Mesothelial cell of epicardium (in vitro differentiated cells): ENCODE results near the gene PIERCE2. TPM values are rescaled to one million over a fixed set of nuclear protein-coding genes. Genes with fewer than 3 reads are reported as not detected.
A peak's percentile ranks its signal among the peaks of the same experiment; 100 is the strongest.
"Not testable (repeated sequence)": the region's sequence is repeated elsewhere in the genome, so short reads cannot be mapped to it uniquely, and the experiment has no call there.

Experiments
- DNase-seq, 2 experiments: peaks; one replicate each; pipeline ENCODE4 v3.0.0; 2021; ENCODE audit warnings: low spot score in 2 of 2; ENCODE audit not compliant: unreplicated experiment in 2 of 2
- H3K27ac Mint-ChIP-seq: 2 replicates; pipeline ENCODE4 v1.8.0; 2021; ENCODE audit warnings: mixed read lengths
- H3K27me3 Mint-ChIP-seq: 2 replicates; pipeline ENCODE4 v1.8.0; 2021; ENCODE audit warnings: low read depth, mixed read lengths
- H3K36me3 Mint-ChIP-seq: 2 replicates; pipeline ENCODE4 v1.8.0; 2021; ENCODE audit warnings: mixed read lengths
- H3K4me1 Mint-ChIP-seq: 2 replicates; pipeline ENCODE4 v1.8.0; 2021; ENCODE audit warnings: mixed read lengths
- H3K4me3 Mint-ChIP-seq: 2 replicates; pipeline ENCODE4 v1.8.0; 2021; ENCODE audit warnings: mild to moderate bottlenecking, moderate library complexity, mixed read lengths
- H3K9me3 Mint-ChIP-seq: 2 replicates; pipeline ENCODE4 v1.8.0; 2021; ENCODE audit warnings: mixed read lengths
- CTCF ChIP-seq: fragments of 200-600 bp; sonication (generic); IDR thresholded peaks from one replicate; pipeline ENCODE4 v1.5.0; 2021; ENCODE audit warnings: antibody characterized with exemption; ENCODE audit not compliant: unreplicated experiment
- total RNA-seq: library from RNA; stranded (reverse); gene quantifications from 3 replicates; pipeline ENCODE4 v1.2.1, GENCODE V29; 2021

PIERCE2 gene
- total RNA-seq, 1 donor from 2014 or later, result 2.2 TPM

DNA sequence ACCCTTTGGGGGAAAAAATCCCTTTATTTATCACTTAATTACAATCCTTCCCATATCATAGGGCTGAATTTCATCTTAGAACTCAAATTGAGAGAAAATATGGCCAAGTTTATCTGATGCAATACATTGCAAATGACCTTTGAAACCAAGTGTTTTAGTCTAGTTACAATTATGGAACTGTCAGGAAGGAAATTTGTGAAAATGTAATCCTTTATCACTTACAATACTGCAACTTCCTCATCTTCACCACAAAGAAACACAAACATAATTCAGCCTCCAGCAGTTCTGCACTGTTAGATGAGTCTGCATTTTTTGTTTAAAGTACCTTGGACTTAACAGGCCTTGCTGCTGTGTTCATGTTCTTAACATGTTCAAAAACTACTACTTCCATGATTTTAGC lies 4.8 kb upstream of the PIERCE2 start:
- H3K36me3 Mint-ChIP-seq, result peaks cover 4% of the 10 kb centered on the region
- no peaks in the 10 kb centered on the region for H3K9me3 Mint-ChIP-seq
- DNase-seq, result no peak
- no peaks in the 10 kb centered on the region for H3K27me3 Mint-ChIP-seq
- no peak overlapping the region for H3K4me3 Mint-ChIP-seq
- no peak overlapping the region for H3K27ac Mint-ChIP-seq
- TF ChIP-seq CTCF, result no peak
- H3K4me1 Mint-ChIP-seq, result peaks cover 8% of the 10 kb centered on the region

- H3K4me3 Mint-ChIP-seq, result peak overlapping the region; percentile 80
- H3K4me1 Mint-ChIP-seq, result peaks cover 12% of the 10 kb centered on the region
- H3K9me3 Mint-ChIP-seq, result no peaks in the 10 kb centered on the region
- TF ChIP-seq CTCF, result no peak
- no peaks in the 10 kb centered on the region for H3K27me3 Mint-ChIP-seq
- DNase-seq, result no peak
- no peaks in the 10 kb centered on the region for H3K36me3 Mint-ChIP-seq
- H3K27ac Mint-ChIP-seq, result peak overlapping the region; percentile 95
These were observed 740 bp upstream of the PIERCE2 start for GRCh38 chr15:55407498-55408011.

- H3K9me3 Mint-ChIP-seq, H3K36me3 Mint-ChIP-seq, H3K4me1 Mint-ChIP-seq, H3K27me3 Mint-ChIP-seq, DNase-seq: not testable (repeated sequence)
- peak overlapping the region; percentile 93 for H3K27ac Mint-ChIP-seq
- H3K4me3 Mint-ChIP-seq, result peak overlapping the region; percentile 80
These were observed 681 bp downstream of the PIERCE2 start for GRCh38 chr15:55408976-55409375.

- DNase-seq, H3K9me3 Mint-ChIP-seq, H3K36me3 Mint-ChIP-seq, H3K27me3 Mint-ChIP-seq, H3K4me3 Mint-ChIP-seq, H3K27ac Mint-ChIP-seq, H3K4me1 Mint-ChIP-seq: not testable (repeated sequence)
These were observed 9.4 kb downstream of the PIERCE2 start for GRCh38 chr15:55417678-55418077.

- H3K4me3 Mint-ChIP-seq, result no peak overlapping the region
- H3K27me3 Mint-ChIP-seq, result no peaks in the 10 kb centered on the region
- no peaks in the 10 kb centered on the region for H3K4me1 Mint-ChIP-seq
- no peak for TF ChIP-seq CTCF
- H3K9me3 Mint-ChIP-seq, result no peaks in the 10 kb centered on the region
- H3K27ac Mint-ChIP-seq, result no peak overlapping the region
- DNase-seq, result no peak
- H3K36me3 Mint-ChIP-seq, result no peaks in the 10 kb centered on the region
These were observed 12.0 kb downstream of the PIERCE2 start for GRCh38 chr15:55420171-55420866.

- H3K9me3 Mint-ChIP-seq, result no peaks in the 10 kb centered on the region
- H3K27me3 Mint-ChIP-seq, result no peaks in the 10 kb centered on the region
- H3K36me3 Mint-ChIP-seq, result no peaks in the 10 kb centered on the region
- no peak overlapping the region for H3K4me3 Mint-ChIP-seq
- DNase-seq, result no peak
- no peak overlapping the region for H3K27ac Mint-ChIP-seq
- no peaks in the 10 kb centered on the region for H3K4me1 Mint-ChIP-seq
- no peak for TF ChIP-seq CTCF
These were observed 13.8 kb downstream of the PIERCE2 start for GRCh38 chr15:55422089-55422488.
